ENCODE measurements around the gene NXNL1.

DNA sequence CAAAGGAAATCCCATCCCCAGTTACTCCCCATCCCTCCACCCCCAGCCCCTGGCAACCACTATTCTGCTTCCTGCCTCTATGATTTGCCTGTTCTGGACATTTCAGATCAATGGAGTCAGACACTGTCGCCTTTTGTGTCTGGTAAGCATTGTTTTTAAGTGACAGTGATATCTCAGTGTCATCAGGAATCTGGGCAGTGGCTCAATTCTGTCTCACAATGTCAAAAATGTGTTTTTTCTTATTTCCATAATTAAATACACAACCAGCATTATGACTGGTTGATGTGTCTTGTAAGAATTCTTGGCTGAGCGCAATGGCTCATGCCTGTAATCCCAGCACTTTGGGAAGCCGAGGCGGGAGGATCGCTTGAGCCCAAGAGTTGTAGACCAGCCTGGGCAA is 30.6 kb upstream of the NXNL1 start:
- TF ChIP-seq, protein P1, sequence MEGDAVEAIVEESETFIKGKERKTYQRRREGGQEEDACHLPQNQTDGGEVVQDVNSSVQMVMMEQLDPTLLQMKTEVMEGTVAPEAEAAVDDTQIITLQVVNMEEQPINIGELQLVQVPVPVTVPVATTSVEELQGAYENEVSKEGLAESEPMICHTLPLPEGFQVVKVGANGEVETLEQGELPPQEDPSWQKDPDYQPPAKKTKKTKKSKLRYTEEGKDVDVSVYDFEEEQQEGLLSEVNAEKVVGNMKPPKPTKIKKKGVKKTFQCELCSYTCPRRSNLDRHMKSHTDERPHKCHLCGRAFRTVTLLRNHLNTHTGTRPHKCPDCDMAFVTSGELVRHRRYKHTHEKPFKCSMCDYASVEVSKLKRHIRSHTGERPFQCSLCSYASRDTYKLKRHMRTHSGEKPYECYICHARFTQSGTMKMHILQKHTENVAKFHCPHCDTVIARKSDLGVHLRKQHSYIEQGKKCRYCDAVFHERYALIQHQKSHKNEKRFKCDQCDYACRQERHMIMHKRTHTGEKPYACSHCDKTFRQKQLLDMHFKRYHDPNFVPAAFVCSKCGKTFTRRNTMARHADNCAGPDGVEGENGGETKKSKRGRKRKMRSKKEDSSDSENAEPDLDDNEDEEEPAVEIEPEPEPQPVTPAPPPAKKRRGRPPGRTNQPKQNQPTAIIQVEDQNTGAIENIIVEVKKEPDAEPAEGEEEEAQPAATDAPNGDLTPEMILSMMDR (IDR thresholded peaks at IDR 0.05), result no peak
- TF ChIP-seq POLR2AphosphoS5 (IDR thresholded peaks at IDR 0.05; ENCODE audit: low read depth, low read length), result no peak
- TF ChIP-seq, protein P2, sequence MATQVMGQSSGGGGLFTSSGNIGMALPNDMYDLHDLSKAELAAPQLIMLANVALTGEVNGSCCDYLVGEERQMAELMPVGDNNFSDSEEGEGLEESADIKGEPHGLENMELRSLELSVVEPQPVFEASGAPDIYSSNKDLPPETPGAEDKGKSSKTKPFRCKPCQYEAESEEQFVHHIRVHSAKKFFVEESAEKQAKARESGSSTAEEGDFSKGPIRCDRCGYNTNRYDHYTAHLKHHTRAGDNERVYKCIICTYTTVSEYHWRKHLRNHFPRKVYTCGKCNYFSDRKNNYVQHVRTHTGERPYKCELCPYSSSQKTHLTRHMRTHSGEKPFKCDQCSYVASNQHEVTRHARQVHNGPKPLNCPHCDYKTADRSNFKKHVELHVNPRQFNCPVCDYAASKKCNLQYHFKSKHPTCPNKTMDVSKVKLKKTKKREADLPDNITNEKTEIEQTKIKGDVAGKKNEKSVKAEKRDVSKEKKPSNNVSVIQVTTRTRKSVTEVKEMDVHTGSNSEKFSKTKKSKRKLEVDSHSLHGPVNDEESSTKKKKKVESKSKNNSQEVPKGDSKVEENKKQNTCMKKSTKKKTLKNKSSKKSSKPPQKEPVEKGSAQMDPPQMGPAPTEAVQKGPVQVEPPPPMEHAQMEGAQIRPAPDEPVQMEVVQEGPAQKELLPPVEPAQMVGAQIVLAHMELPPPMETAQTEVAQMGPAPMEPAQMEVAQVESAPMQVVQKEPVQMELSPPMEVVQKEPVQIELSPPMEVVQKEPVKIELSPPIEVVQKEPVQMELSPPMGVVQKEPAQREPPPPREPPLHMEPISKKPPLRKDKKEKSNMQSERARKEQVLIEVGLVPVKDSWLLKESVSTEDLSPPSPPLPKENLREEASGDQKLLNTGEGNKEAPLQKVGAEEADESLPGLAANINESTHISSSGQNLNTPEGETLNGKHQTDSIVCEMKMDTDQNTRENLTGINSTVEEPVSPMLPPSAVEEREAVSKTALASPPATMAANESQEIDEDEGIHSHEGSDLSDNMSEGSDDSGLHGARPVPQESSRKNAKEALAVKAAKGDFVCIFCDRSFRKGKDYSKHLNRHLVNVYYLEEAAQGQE (IDR thresholded peaks at IDR 0.05; ENCODE audit: insufficient read depth in 1 of 2, low read depth in 2 of 2, low read length in 1 of 2), result no peak

Measured in Panc1 (cell line).